ENCODE data around the gene LRRC36. TPM values are rescaled to one million over a fixed set of nuclear protein-coding genes. Genes with fewer than 3 reads are reported as not detected.
"Not testable (repeated sequence)": the region's sequence is repeated elsewhere in the genome, so short reads cannot be mapped to it uniquely, and the experiment has no call there.

LRRC36 gene
- total and polyA plus RNA-seq, 3 experiments from 2014 or later: 0.28 to 0.31 TPM; not detected in 1

DNA sequence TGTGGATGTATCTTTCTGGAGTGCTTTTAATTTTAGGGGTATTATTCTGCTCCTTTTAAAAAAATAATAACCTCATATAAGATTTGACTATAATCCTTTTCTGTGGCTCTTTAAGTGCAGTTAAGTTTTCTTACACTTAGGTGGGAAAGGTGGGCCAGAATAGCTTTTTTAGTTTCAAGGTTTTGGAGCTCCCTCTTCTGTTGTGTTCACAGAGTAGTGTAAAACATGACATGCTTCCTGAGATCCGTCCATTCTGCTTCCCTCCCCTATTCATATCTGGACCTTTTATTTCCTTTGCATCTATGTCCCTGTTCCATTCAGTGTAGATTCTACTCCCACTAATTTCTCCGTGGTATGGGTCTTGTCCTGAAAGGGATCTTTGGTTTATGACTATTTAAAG lies 12.8 kb downstream of the LRRC36 start:
- CTCF ChIA-PET: no interaction called here

DNA sequence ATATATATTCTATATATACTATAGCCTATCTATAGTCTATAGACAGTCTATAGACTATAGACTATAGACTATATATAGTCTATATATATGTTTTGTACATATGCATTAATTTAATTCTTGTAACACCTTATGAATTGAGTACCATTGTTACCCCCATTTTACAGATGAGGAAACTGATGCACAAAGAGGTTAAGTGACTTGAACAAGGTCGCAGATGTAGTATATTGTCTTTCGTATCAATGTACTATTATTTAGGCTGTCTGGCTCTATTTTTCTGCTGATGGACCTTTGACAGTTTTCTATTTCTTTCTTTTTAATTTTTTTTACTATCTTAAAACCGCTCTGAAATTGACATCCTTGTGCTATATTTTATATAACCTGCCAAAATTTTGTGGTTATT lies 14.6 kb downstream of the LRRC36 start:
- H3K9me3 Mint-ChIP-seq: no peaks in the 10 kb centered on the region
- POLR2A ChIA-PET: no interaction called here
- H3K4me1 Mint-ChIP-seq: no peaks in the 10 kb centered on the region
- H3K27ac ChIP-seq (ENCODE audit: low read depth, low read length): no peak overlapping the region
- H3K27ac Mint-ChIP-seq: no peak overlapping the region
- H3K27me3 ChIP-seq (ENCODE audit: insufficient read depth, low read length, poor library complexity, severe bottlenecking): peaks cover 4% of the 10 kb centered on the region
- H3K27me3 Mint-ChIP-seq: peaks cover 5 to 14% of the 10 kb centered on the region in 2 donors
- no peak for DNase-seq
- CTCF ChIA-PET: no interaction called here
- no peaks in the 10 kb centered on the region for H3K36me3 ChIP-seq (ENCODE audit: insufficient read depth, low read length)
- H3K4me3 ChIP-seq (ENCODE audit: low read length): no peak overlapping the region
- no peak overlapping the region for H3K4me3 Mint-ChIP-seq
- H3K9me3 ChIP-seq (ENCODE audit: low read length): no peaks in the 10 kb centered on the region
- no peaks in the 10 kb centered on the region for H3K4me1 ChIP-seq (ENCODE audit: insufficient read depth, low read length)
- no peaks in the 10 kb centered on the region for H3K36me3 Mint-ChIP-seq

More for the DNA sequence above, 12.8 kb downstream of the LRRC36 start:
- DNase-seq: no peak
- Histone ChIP-seq H3K27ac (ENCODE audit: low read depth, low read length) (no peak overlapping the region), H3K9me3 (ENCODE audit: low read length) (no peaks in the 10 kb centered on the region), H3K27me3 (ENCODE audit: insufficient read depth, low read length, poor library complexity, severe bottlenecking) (peaks cover 4% of the 10 kb centered on the region), H3K36me3 (ENCODE audit: insufficient read depth, low read length) (no peaks in the 10 kb centered on the region), H3K4me1 (ENCODE audit: insufficient read depth, low read length) (no peaks in the 10 kb centered on the region), H3K4me3 (ENCODE audit: low read length) (no peak overlapping the region)
- H3K9me3 Mint-ChIP-seq: peaks cover 3 to 13% (median 9%) of the 10 kb centered on the region in 5 donors
- no peaks in the 10 kb centered on the region for H3K4me1 Mint-ChIP-seq
- H3K27me3 Mint-ChIP-seq: peaks cover 9 to 13% of the 10 kb centered on the region in 2 donors
- H3K27ac Mint-ChIP-seq: no peak overlapping the region
- peaks cover 0 to 8% (median 0%) of the 10 kb centered on the region in 3 donors for H3K36me3 Mint-ChIP-seq
- no peak overlapping the region for H3K4me3 Mint-ChIP-seq
- POLR2A ChIA-PET: no interaction called here

DNA sequence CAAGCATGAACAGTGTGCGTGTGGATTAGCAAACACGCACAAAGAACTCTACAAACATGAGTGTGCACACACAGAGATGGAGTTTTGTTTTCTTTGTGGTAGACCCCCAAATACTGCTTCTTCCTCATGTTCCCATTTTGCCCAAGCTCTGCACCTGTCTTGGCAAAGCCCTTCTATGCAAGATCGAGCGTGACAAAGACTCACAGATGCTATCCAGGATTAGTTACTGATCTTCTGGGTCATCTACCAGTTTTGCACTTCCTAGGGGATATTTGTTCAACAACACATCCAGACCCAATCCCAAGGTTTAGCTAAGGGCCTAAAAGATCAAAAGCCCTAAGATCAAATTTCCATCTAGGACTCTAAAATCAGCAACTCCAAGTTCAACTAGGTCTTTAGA lies 16.0 kb downstream of the LRRC36 start:
- H3K27me3 ChIP-seq (ENCODE audit: insufficient read depth, low read length, poor library complexity, severe bottlenecking): peaks cover 4% of the 10 kb centered on the region
- Mint-ChIP-seq H3K4me3 (no peak overlapping the region), H3K9me3 (no peaks in the 10 kb centered on the region), H3K4me1 (no peaks in the 10 kb centered on the region), H3K27me3 (peaks cover 8 to 14% of the 10 kb centered on the region in 2 donors), H3K36me3 (no peaks in the 10 kb centered on the region), H3K27ac (no peak overlapping the region)
- ChIA-PET CTCF (no interaction called here), POLR2A (no interaction called here)
- no peak overlapping the region for H3K4me3 ChIP-seq (ENCODE audit: low read length)
- H3K9me3 ChIP-seq (ENCODE audit: low read length): no peaks in the 10 kb centered on the region
- no peaks in the 10 kb centered on the region for H3K36me3 ChIP-seq (ENCODE audit: insufficient read depth, low read length)
- no peaks in the 10 kb centered on the region for H3K4me1 ChIP-seq (ENCODE audit: insufficient read depth, low read length)
- H3K27ac ChIP-seq (ENCODE audit: low read depth, low read length): no peak overlapping the region
- no peak for DNase-seq

DNA sequence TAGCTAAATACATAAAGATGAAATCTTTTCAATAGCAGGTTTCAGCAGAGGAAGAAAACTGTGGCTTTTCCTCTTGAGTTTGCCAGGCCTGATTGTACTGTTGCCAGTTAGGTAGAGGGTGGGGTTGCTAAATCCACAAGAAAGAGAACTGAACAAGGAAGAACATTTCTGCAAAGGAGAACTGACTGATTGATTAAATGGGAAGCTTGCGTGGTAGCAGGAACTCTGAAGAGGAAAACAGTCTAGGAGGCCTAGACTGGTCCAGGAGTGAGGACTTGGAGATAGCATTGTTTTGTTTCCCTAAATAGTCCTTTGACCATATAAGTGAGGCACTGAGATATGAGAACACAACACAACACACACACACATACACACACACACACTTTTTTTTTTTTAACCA lies 18.8 kb downstream of the LRRC36 start:
- POLR2A ChIA-PET: no interaction called here
- peak overlapping the region in 1 of 8 donors; percentile 8 for H3K27ac Mint-ChIP-seq
- H3K4me3 Mint-ChIP-seq: no peak overlapping the region
- peaks cover 10 to 12% of the 10 kb centered on the region in 2 donors for H3K27me3 Mint-ChIP-seq
- H3K36me3 Mint-ChIP-seq: no peaks in the 10 kb centered on the region
- DNase-seq: no peak
- Histone ChIP-seq H3K4me1 (ENCODE audit: insufficient read depth, low read length) (no peaks in the 10 kb centered on the region), H3K4me3 (ENCODE audit: low read length) (no peak overlapping the region), H3K9me3 (ENCODE audit: low read length) (no peaks in the 10 kb centered on the region), H3K27me3 (ENCODE audit: insufficient read depth, low read length, poor library complexity, severe bottlenecking) (peaks cover 4% of the 10 kb centered on the region), H3K27ac (ENCODE audit: low read depth, low read length) (no peak overlapping the region), H3K36me3 (ENCODE audit: insufficient read depth, low read length) (no peaks in the 10 kb centered on the region)
- CTCF ChIA-PET: no interaction called here
- H3K4me1 Mint-ChIP-seq: no peaks in the 10 kb centered on the region
- H3K9me3 Mint-ChIP-seq: no peaks in the 10 kb centered on the region

DNA sequence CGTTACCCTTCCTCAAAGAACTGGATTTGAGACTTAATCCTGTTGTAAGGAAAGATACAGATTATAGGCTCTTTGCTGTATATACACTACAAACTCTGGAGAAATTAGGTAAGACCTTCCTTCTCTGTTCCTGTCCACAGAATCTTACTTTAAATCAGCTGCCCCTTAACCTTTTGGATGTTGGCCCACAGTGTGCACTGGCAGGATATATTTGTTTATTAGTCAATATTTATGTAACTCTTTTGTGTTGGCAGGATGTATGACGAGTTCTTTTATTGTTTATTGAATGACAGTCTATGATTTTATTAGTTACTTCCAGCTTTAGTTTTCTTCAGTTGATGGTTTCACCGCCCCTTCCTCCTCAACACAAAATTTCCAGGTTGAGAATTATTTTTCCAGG lies 19.7 kb downstream of the LRRC36 start:
- H3K36me3 ChIP-seq (ENCODE audit: insufficient read depth, low read length): no peaks in the 10 kb centered on the region

DNA sequence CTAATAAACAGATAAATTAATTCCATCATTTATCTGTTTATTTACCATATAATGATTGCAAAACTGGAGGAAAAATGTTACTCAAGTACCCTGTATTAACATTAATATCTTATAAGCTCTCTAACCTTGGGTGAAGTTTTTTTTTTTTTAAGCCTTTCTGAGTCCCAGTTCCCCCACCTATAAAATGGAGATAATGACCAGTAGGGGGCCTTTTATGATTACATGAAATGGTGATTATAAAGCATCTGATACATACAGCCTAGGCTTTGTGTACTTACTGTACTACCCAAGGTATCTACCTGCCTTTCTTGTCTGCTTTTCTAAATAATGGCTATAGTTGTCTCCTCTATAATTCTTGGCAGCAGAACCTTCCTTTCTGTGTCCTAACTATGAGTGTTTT lies 22.6 kb downstream of the LRRC36 start:
- Mint-ChIP-seq H3K27ac (no peak overlapping the region), H3K36me3 (no peaks in the 10 kb centered on the region), H3K9me3 (no peaks in the 10 kb centered on the region), H3K4me1 (no peaks in the 10 kb centered on the region), H3K4me3 (no peak overlapping the region), H3K27me3 (peaks cover 5 to 8% of the 10 kb centered on the region in 2 donors)
- Histone ChIP-seq H3K9me3 (ENCODE audit: low read length) (no peaks in the 10 kb centered on the region), H3K4me1 (ENCODE audit: insufficient read depth, low read length) (no peaks in the 10 kb centered on the region), H3K36me3 (ENCODE audit: insufficient read depth, low read length) (no peaks in the 10 kb centered on the region), H3K27me3 (ENCODE audit: insufficient read depth, low read length, poor library complexity, severe bottlenecking) (peaks cover 2% of the 10 kb centered on the region), H3K27ac (ENCODE audit: low read depth, low read length) (no peak overlapping the region), H3K4me3 (ENCODE audit: low read length) (no peak overlapping the region)
- DNase-seq: peak in 1 of 5 donors; percentile 7
- ChIA-PET CTCF (interaction anchor here (1.5 kb wide), 1 partner anchor 11 kb away, joined by 3 read pairs; no protein-coding TSS in a partner anchor), POLR2A (no interaction called here)

More for the DNA sequence above, 19.7 kb downstream of the LRRC36 start:
- Mint-ChIP-seq H3K27ac (no peak overlapping the region), H3K36me3 (no peaks in the 10 kb centered on the region), H3K4me1 (no peaks in the 10 kb centered on the region), H3K27me3 (peaks cover 10 to 12% of the 10 kb centered on the region in 2 donors), H3K4me3 (no peak overlapping the region), H3K9me3 (no peaks in the 10 kb centered on the region)
- POLR2A ChIA-PET: no interaction called here
- Histone ChIP-seq H3K27me3 (ENCODE audit: insufficient read depth, low read length, poor library complexity, severe bottlenecking) (peaks cover 4% of the 10 kb centered on the region), H3K9me3 (ENCODE audit: low read length) (no peaks in the 10 kb centered on the region), H3K27ac (ENCODE audit: low read depth, low read length) (no peak overlapping the region), H3K4me3 (ENCODE audit: low read length) (no peak overlapping the region), H3K4me1 (ENCODE audit: insufficient read depth, low read length) (no peaks in the 10 kb centered on the region)
- DNase-seq: no peak
- CTCF ChIA-PET: interaction anchor here (1.3 kb wide), 1 partner anchor 174 kb away, joined by 3 read pairs; no protein-coding TSS in a partner anchor

DNA sequence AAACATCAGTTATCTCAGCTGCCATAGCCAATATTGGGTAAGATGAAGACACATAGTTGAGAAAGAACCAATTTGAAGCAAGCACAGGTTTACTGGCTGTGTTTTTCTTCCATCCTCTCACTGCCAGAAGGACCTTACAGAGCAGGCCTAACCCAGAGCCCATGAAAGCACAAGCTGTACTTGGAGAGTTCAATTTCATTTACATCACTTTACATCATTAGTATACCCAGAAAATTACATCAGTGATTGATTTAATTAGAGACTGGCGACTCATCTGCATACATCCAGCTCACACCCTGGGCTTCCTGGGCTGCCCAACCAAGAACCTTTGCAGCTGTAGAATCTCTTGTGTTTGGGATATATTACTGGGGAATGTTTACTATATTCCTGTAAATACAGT lies 23.7 kb downstream of the LRRC36 start:
- H3K27me3 Mint-ChIP-seq: peaks cover 5 to 13% of the 10 kb centered on the region in 2 donors
- no peak overlapping the region for H3K27ac Mint-ChIP-seq
- no peak overlapping the region for H3K4me3 Mint-ChIP-seq
- CTCF ChIA-PET: no interaction called here
- H3K4me1 Mint-ChIP-seq: no peaks in the 10 kb centered on the region
- H3K9me3 Mint-ChIP-seq: no peaks in the 10 kb centered on the region
- Histone ChIP-seq H3K4me1 (ENCODE audit: insufficient read depth, low read length) (no peaks in the 10 kb centered on the region), H3K4me3 (ENCODE audit: low read length) (no peak overlapping the region), H3K27ac (ENCODE audit: low read depth, low read length) (no peak overlapping the region), H3K36me3 (ENCODE audit: insufficient read depth, low read length) (no peaks in the 10 kb centered on the region), H3K9me3 (ENCODE audit: low read length) (no peaks in the 10 kb centered on the region), H3K27me3 (ENCODE audit: insufficient read depth, low read length, poor library complexity, severe bottlenecking) (no peaks in the 10 kb centered on the region)
- POLR2A ChIA-PET: interaction anchor here (0.5 kb wide), 1 partner anchor 12 kb away, joined by 3 read pairs; no protein-coding TSS in a partner anchor
- no peaks in the 10 kb centered on the region for H3K36me3 Mint-ChIP-seq
- no peak for DNase-seq

DNA sequence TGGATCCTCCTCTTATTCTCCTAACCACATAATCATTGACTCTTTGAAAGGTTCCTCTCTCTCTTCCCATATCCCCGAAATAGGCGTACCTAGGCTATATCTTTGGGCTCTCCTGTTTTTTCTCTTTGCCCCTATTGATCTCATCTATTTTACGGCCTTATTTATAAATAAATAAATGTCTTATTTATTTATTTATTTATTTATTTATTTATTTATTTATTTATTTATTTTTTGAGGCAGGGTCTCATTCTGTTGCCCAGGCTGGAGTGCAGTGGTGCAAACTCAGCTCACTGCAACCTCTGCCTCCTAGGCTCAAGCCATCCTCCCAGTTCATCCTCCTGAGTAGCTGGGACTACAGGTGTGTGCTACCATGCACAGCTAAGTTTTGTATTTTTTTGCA lies 25.8 kb downstream of the LRRC36 start:
- H3K4me1 ChIP-seq (ENCODE audit: insufficient read depth, low read length); H3K4me3 ChIP-seq (ENCODE audit: low read length); H3K4me3 Mint-ChIP-seq; DNase-seq; H3K36me3 ChIP-seq (ENCODE audit: insufficient read depth, low read length); H3K4me1 Mint-ChIP-seq; H3K36me3 Mint-ChIP-seq; POLR2A ChIA-PET; H3K27me3 ChIP-seq (ENCODE audit: insufficient read depth, low read length, poor library complexity, severe bottlenecking); H3K9me3 Mint-ChIP-seq; H3K9me3 ChIP-seq (ENCODE audit: low read length); H3K27ac ChIP-seq (ENCODE audit: low read depth, low read length): not testable (repeated sequence)
- H3K27ac Mint-ChIP-seq: peak overlapping the region in 1 of 8 donors; percentile 18
- CTCF ChIA-PET: interaction anchor here (1.2 kb wide), 1 partner anchor 26 kb away, joined by 3 read pairs; the partner anchor contains the start of genes KCTD19 and LRRC36
- H3K27me3 Mint-ChIP-seq: peaks cover 2 to 21% of the 10 kb centered on the region in 2 donors

DNA sequence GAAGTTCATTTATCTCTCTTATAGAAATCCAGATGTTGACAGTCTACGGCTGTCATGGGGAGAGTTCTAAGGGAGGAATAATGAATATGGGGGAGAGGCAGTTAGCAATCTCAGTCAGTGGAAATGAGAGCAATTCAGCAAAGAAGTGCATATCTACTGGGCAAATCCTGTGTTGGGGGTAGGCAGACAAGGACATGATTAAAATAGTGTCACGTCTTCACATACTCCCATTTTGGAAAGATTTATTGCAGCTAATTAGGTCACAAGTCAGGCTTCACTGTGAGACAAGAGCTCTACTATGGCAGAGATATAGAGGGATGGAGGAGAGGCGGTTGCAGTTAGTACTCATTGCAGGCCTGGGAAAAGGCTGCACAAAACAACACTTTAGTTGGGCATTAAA lies 29.8 kb downstream of the LRRC36 start:
- Histone ChIP-seq H3K9me3 (ENCODE audit: low read length) (no peaks in the 10 kb centered on the region), H3K27ac (ENCODE audit: low read depth, low read length) (no peak overlapping the region), H3K36me3 (ENCODE audit: insufficient read depth, low read length) (no peaks in the 10 kb centered on the region), H3K27me3 (ENCODE audit: insufficient read depth, low read length, poor library complexity, severe bottlenecking) (no peaks in the 10 kb centered on the region), H3K4me1 (ENCODE audit: insufficient read depth, low read length) (no peaks in the 10 kb centered on the region), H3K4me3 (ENCODE audit: low read length) (no peak overlapping the region)
- Mint-ChIP-seq H3K36me3 (no peaks in the 10 kb centered on the region), H3K27me3 (peaks cover 5 to 34% of the 10 kb centered on the region in 2 donors), H3K9me3 (no peaks in the 10 kb centered on the region), H3K4me1 (no peaks in the 10 kb centered on the region), H3K27ac (peak overlapping the region in 1 of 8 donors; percentile 13), H3K4me3 (no peak overlapping the region)
- CTCF ChIA-PET: no interaction called here
- DNase-seq: no peak
- POLR2A ChIA-PET: no interaction called here
